GM18511 (cell line): ENCODE measurements around the gene DBNDD1.

Source experiments
- ATAC-seq: cut with Tn5 transposase; IDR thresholded peaks from one replicate; pipeline ENCODE4 v1.9.1; 2021; ENCODE audit warnings: mild to moderate bottlenecking, moderate library complexity; ENCODE audit not compliant: unreplicated experiment

The DBNDD1 gene

DNA sequence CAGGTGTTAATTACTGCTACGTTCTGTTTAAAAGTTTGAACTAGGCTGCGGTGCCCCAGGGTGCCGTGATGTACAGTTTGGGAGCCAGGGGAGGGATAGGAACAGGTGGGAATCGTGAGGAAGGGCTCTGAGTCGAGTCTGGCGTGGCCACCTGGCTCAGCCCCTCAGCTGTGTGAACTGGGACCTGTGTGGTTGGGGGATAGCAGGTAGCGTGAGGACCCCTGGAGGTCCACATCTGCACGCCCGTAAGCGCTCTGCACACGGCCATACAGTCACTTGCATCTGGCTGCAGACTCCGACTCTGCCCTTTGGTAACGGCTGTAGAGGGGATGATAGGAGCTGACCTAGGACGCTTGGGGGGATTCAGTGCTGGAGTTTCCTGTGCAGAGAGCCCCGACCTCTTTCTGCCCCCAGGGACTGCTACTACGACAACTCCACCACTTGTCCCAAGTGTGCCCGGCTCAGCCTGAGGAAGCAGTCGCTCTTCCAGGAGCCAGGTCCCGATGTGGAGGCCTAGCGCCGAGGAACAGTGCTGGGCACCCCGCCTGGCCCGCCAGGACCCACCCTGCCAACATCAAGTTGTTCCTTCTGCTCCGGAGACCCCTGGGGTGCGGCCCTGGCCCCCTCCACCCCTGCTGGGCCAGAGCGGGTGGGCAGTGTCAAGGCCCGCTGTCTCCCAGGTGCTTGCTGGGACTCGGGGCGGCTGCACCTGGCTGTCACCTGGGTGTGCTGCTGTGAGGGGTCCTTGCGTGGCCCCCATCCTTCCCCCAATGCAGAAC is 53.6 kb downstream of the DBNDD1 start:
- ATAC-seq = no peak

DNA sequence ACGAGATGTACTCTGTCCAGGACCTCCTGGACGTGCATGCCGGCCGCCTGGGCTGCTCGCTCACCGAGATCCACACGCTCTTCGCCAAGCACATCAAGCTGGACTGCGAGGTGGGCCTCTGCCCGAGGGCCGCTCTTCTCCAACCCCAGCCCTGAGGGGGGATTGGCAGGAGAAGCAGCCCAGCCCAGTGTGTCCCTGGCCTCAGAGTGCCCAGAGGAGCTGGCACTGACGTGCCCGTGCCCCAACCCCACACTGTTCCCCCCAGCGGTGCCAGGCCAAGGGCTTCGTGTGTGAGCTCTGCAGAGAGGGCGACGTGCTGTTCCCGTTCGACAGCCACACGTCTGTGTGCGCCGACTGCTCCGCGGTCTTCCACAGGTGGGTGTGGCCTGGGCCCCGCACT is 55.1 kb downstream of the DBNDD1 start:
- no peak for ATAC-seq

DNA sequence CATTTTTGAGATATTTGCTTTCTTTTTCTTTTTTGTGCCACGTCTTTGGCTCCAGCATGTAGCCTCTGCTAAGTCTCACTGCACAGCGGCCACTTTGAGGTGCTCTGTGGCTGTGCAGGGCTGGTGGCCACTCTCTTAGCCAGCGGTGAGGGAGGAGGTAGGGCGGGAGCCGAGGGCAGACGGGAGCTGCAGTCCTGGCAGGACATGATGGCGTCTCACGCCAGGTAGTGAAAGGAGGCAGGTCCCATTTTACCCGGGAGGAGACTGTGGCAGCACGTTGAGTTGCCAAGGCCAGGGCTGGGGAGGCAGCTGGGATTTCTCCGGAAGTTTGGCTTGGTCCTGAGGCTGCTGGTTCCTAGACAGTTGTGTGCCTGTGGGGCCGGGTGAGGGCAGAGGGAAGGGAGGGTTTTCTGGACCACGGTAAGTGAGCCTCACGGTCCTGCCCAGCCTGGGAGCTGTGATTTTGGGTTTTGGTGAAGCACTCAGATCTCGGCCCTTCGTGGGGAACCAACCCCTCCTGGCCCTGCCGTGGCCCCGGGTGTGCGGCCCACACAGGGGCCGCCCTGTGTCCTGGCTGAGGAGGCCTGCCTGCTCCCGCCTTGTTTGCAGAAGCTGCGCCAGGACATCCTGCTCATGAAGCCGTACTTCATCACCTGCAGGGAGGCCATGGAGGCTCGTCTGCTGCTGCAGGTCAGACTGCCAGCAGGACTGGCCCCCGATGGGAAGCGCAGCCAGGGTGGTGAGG is 56.3 kb downstream of the DBNDD1 start:
- ATAC-seq = no peak

DNA sequence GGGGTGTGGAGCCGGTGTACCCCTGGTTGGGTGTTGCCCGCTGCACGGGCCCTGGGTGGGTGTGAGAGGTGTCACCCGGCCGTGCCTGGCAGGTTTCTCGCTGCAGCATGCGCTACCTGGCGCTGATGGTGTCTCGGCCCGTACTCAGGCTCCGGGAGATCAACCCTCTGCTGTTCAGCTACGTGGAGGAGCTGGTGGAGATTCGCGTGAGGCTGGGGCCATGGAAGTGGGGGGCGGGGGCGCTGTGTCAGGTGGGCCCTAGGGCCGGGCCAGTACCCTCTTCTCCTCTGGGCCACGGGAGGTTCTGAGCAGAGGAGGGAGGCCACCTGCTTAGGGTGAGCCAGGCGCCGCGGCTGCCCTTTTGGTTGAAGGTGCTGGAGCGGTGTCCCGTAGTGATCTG is 57.3 kb downstream of the DBNDD1 start:
- no peak for ATAC-seq

DNA sequence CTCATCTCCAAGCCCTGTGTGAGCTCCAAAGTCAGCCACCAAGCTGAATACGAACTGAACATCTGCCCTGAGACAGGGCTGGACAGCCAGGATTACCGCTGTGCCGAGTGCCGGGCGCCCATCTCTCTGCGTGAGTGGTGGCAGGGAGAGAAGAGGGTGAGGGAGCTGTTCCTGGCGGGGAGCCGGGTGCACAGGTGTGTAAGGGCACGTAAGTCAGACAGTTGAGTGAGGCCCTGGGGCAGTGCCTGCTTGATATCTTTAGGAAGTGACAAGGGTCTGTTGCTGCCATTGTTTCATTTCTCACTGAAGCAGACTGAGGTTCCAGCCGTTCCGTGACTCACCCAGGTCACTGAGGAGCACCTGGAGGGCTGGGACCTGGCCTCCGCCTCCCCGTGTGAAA is 58.3 kb downstream of the DBNDD1 start:
- ATAC-seq = no peak

DNA sequence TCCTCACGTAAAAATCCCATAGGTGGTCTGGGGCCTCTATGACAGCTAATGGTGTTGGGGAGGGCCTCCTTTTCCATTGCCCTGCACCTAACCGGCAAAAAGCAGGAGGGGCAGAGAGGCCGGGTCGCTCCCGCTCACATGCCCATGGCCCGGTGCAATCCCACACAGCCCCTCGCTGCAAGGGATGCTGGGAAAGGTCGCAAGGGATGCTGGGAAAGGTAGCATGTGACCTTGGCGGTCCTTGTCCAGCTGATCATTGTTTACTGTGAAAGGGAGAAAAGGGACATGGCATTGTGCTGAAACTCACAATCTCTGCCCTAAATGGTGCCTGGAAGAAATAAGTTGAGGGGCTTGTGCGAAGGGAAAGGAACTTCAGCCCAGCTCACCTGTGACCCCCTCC is 60.7 kb downstream of the DBNDD1 start:
- ATAC-seq = no peak

DNA sequence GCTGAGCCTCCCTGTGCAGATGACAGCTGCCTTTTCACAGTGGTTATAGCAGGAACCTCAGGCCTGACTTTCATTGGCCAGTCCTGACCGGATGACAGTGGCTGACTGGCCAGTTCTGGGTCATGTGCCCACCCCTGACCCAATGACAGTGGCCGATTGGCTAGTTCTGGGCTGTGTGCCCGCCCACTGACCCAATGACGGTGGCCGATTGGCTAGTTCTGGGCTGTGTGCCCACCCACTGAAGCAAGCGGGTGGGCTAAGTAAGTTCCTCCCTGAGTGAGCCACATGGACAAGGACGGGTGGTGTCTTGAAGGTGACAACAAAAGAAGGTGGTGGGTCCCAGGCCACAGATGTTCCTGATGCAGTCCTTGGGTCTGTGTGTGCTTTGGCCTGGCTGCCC is 61.2 kb downstream of the DBNDD1 start:
- ATAC-seq = no peak

DNA sequence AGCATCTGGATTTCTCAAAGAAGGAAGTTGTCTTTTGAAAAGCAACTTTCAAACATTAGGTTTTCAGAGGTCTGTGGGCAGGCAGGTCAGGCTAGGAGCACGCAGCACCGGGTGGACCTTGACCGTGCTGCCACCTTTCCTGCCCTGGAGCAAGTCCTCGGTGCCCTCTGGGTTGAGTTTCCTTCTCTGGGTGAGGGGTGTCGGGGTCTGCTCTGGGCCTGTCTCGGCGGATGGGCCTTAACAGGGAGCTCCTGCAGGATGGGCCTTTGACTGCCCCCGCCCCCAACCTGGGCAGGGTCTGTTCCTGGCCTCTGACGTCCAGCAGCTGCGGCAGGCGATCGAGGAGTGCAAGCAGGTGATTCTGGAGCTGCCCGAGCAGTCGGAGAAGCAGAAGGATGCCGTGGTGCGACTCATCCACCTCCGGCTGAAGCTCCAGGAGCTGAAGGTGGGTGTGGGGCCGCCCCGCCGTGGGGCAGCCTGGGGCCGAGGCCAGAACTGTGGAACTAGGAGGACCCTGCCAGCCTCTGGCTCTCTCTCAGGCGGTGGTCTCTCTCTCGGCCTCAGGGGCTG is 62.0 kb downstream of the DBNDD1 start:
- ATAC-seq = no peak

DNA sequence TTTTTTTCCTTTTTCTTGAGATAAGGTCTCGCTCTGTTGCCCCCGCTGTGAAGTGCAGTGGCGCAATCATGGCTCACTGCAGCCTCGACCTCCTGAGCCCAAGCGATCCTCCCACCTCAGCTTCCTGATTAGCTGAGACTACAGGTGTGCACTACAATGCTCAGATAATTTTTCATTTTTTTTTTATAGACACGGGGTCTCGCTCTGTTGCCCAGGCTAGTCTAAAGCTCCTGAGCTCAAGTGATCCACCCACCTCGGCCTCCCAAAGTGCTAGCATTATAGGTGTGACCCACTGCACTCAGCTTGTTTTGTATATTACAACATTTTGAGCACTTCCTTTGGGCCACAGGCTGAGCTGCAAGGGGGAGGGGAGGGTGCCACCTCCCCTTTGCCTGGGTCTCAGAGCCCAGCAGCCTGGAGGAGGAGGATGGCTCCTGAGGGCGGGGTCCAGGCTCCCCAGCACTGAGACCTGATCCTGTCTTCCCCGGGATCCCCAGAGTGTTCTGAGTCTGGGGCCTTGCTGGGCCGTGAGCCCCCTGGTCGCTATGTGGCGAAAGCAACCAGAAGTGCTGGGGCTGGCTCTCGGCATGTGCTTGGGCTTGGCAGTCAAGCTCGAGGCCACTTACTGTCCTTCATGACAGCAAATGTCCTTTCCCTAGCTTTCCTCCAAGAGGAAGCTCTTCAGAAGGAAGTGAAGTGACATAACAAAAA is 62.6 kb downstream of the DBNDD1 start:
- no peak for ATAC-seq

DNA sequence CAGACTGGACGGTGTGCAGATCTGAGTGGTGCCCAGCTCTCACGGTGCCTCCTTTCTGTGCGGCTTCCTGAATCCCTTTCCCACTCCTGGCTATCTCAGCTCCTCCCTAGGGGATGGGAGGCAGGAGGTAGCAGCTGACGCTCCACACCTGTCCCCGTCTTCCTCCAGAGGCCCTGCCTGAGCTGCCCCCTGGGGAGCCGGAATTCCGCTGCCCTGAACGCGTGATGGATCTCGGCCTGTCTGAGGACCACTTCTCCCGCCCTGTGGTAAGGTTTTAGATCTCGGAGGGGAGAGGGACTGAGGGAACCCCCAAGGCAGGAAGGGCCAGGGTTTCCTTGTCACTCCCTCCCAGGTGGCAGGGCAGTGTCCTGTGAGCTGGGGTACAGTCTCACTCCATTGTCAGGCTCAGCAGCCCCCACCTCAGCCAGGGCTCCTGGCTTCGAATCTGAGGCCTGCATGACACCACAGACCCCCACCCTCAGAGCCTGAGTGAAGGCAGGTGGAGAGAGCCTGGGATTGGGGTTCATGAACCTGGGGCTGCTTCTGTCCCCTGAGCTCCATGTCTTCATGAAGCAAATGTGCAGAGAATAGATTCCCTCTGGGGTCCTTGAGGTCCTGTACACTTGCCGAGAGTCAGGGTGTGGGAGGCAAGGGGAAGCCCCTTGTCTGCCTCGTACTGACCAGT is 64.1 kb downstream of the DBNDD1 start:
- ATAC-seq = no peak
